Activated CD8-positive, alpha-beta memory T cell treated with anti-CD3 and anti-CD28 coated beads, Interleukin-2, amount 50 U/mL, for 24 hours (primary cell): Measurements from ENCODE around the gene UGP2.
"Not testable (repeated sequence)": the region's sequence is repeated elsewhere in the genome, so short reads cannot be mapped to it uniquely, and the experiment has no call there.

Source experiments
- DNase-seq: peaks from one replicate; pipeline ENCODE4 v3.0.0-alpha.2; 2020; ENCODE audit errors: extremely low read depth

UGP2 gene

GRCh38 chr2:63841254-63842022, at the start of gene UGP2:
Gene UGP2 (plus strand): TSS chr2:63841896. CDS start chr2:63842186, 290 bp downstream.
- DNase-seq: peak; percentile 52

GRCh38 chr2:63792530-63792929, 49.2 kb upstream of the UGP2 start:
- no peak for DNase-seq

GRCh38 chr2:63796366-63796765, 45.3 kb upstream of the UGP2 start:
- DNase-seq: no peak

- no peak for DNase-seq
Observed at GRCh38 chr2:63796796-63797195, 44.9 kb upstream of the UGP2 start.

- DNase-seq: no peak
Observed at GRCh38 chr2:63801455-63801854, 40.2 kb upstream of the UGP2 start.

- DNase-seq: no peak
Observed at GRCh38 chr2:63805412-63805811, 36.3 kb upstream of the UGP2 start.

- not testable (repeated sequence) for DNase-seq
Observed at GRCh38 chr2:63808036-63808435, 33.7 kb upstream of the UGP2 start.

- not testable (repeated sequence) for DNase-seq
Observed at GRCh38 chr2:63808911-63809310, 32.8 kb upstream of the UGP2 start.

- DNase-seq: no peak
Observed at GRCh38 chr2:63811063-63811462, 30.6 kb upstream of the UGP2 start.

- DNase-seq: not testable (repeated sequence)
Observed at GRCh38 chr2:63811870-63812269, 29.8 kb upstream of the UGP2 start.

- DNase-seq: no peak
Observed at GRCh38 chr2:63814114-63814513, 27.6 kb upstream of the UGP2 start.

- no peak for DNase-seq
Observed at GRCh38 chr2:63817382-63817781, 24.3 kb upstream of the UGP2 start.

GRCh38 chr2:63818271-63818670, 23.4 kb upstream of the UGP2 start:
- DNase-seq: no peak

- no peak for DNase-seq
Observed at GRCh38 chr2:63819256-63819655, 22.4 kb upstream of the UGP2 start.

- DNase-seq: no peak
Observed at GRCh38 chr2:63819765-63820717, 21.7 kb upstream of the UGP2 start.

- DNase-seq: no peak
Observed at GRCh38 chr2:63820969-63821368, 20.7 kb upstream of the UGP2 start.

GRCh38 chr2:63821396-63821795, 20.3 kb upstream of the UGP2 start:
- no peak for DNase-seq

GRCh38 chr2:63822478-63822877, 19.2 kb upstream of the UGP2 start:
- no peak for DNase-seq

- no peak for DNase-seq
Observed at GRCh38 chr2:63827749-63828148, 13.9 kb upstream of the UGP2 start.

GRCh38 chr2:63831176-63831575, 10.5 kb upstream of the UGP2 start:
- no peak for DNase-seq

GRCh38 chr2:63834401-63834800, 7.3 kb upstream of the UGP2 start:
- DNase-seq: no peak

- no peak for DNase-seq
Observed at GRCh38 chr2:63837036-63837594, 4.6 kb upstream of the UGP2 start.
